Activated CD4-positive, CD25-positive, alpha-beta regulatory T cell treated with anti-CD3 and anti-CD28 coated beads, Interleukin-2, amount 50 U/mL, for 24 hours (primary cell): ENCODE measurements around the gene PHOSPHO2.

ENCODE experiments used
- ATAC-seq, 2 donors: fragments of 150-1000 bp; cut with Tn5 transposase; one replicate each; pipeline ENCODE4 v1.10.0; 2021; ENCODE audit warnings: mild to moderate bottlenecking in 1 of 2, moderate library complexity in 1 of 2

Gene PHOSPHO2

DNA sequence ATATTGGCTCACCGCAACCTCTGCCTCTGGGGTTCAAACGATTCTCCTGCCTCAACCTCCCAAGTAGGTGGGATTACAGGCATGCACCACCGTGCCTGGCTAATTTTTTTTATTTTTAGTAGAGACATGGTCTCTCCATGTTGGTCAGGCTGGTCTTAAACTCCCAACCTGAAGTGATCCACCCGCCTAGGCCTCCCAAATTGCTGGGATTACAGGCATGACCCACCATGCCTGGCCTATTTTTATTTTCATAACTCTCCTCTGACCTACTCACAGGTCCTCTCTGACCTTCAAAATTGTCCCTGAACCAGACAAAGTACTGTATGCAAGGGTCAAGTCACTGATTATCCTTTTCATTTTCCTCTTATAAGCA is 23.4 kb downstream of the PHOSPHO2 start:
- no peak for ATAC-seq

DNA sequence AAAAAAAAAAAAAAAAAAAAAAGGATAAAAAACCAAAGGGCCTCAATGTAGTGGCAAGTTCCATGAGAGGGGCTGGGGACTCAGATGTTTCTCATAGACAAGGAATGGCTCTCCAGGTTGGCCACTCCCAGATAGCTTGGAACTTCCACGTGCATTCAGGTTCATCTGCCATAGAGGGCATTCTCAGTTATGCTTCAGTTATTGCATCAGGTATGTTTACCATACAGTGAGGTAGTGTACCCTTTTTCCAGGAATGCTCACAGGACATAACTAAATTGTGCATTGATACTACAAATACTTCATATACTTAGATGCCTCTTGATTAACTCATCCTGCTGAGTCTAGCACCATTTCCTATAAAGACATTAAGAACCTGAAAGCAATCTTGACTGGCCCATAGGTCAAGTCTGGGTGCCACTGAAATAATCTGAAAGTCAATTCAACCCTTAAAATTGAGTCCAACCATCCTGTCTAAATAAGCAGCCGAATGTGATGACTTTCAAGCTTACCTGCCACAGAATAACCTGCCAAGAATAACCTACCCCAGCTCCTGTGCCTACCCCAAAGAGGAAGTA is 24.7 kb downstream of the PHOSPHO2 start:
- ATAC-seq: no peak

DNA sequence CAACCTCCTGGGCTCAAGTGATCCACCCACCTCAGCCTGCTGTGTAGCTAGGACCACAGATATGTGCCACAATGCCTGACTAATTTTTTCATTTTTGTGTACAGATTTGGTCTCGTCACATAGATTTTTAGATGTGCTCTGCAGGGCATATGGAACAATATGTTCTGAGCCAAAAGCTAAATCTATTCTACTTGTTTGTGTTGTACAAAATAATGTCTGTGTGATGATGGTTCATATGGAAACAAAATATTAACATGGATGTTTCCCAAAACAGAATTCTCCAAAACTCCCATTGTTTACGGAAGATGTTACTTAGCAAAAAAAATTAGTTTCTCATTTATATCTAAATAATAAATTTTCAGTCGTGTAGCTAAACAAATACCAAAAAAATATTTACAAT is 26.7 kb downstream of the PHOSPHO2 start:
- ATAC-seq: no peak

DNA sequence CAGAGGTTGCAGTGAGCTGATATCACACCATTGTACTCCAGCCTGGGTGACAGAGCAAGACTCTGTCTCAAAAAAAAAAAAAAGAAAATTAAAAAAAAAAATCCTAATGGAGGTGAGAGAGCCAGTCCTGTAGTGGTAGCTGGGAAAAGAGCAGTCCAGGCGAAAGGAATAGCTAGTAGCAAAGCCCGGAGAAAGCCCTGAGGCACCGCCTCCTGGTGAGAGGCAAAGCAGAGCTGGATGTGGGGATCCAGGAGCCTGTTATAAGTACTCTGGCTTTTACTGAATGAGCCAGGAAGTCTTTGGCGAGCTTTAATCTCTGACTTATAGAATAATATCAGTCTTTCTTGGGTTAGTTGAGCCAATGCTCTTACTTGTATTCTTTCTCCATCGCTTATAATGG is 32.8 kb downstream of the PHOSPHO2 start:
- ATAC-seq: no peak

DNA sequence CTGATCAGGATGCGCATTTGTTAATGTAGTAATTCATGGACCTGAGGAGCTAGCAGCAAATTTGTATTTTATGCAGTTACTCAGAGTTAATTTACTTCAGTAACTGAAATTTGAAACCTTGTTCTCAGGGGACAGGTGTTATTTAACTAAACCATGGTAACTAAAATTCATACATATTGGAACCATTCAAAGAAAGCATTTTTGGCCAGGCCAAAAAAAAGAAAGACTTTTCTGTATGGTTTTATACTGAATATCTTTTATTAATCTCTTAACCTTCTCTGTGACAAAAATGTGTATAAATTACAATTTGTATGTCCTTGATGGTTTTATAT is 35.0 kb downstream of the PHOSPHO2 start:
- ATAC-seq: no peak

DNA sequence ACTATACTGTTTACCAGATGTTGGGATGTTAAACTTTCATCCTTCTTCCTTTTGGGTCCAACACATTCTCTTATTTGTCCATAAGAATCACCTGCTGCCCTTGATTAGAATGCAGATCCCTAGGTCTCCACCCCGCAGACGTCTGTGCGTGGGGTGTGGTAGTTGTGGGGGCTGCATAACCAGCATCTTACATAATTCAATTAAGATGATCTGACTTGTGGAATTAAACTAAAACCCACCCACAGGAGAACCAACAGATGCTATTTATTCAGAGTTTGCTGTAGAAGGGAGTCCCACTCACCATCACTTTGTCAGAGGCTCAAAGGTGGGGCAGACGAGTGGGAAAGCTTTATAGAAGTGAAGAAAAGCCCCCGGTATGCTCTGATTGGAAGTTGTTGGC is 37.8 kb downstream of the PHOSPHO2 start:
- no peak for ATAC-seq

DNA sequence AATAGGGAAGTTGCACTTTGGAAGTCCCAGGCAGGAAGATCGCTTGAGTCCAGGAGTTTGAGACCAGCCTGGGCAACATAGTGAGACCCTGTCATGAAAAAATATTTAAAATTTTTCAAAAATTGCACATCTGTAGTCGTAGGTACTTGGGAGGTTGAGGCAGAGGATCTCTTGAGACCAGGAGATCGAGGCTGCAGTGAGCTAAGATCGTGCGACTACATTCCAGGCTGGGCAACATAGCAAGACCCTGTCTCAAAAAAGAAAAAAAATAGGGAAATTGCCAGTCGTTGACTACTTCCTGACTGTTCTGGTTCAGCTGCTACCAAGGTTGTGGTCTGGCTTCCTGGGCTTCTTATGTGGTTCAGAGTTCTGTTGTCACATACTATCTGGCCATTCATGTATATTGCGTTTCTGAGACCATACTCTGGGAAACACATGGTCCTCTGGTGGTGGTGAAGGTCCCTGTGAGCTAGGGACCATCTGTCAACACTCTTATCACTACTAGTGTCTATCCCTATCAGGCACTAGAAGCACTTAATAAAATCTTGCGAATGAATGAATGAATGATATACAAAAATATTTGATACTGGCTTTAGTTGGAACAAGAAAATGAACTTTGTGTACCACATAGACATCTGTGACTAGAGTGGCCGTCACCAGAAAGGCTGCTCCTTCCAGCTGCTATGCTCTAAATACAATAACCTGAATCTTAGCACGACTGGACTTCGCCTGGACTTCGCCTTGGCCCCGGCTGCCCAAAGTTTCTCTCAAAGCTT is 38.5 kb downstream of the PHOSPHO2 start:
- ATAC-seq: no peak

DNA sequence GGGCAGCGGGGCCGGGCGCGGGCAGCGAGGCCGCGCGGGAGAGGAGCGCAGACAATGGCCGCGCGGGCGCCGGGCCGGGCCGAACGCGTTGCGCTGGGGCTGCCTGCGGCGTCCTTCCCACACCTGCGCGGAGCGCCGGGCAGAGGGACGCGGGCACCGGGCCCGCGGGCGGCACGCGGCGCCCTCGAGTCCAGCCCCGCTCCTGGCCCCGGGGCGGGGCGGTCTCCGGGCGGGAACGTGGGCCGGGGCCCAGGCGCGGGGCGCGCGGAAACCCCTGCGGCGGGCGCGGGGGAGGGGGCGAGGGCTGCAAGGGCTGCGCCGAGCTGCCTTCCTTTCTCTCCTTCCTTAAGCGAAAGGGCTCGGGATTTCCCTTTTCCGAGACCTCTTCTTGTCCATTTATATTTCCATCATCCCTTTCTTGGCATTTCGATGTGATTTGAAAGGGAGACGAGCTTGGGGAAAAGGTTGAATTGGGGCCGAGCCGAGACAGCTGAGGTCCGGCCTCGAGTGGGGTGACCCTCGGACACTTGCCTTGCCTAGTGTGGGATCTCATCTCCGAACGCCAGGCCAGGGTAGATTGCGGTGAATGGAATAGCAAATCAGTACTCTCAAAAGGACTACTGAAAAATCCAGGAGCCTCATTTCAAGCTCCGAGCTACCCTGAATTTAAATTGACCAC is 40.0 kb downstream of the PHOSPHO2 start:
- ATAC-seq: peak; percentile 25 to 31

DNA sequence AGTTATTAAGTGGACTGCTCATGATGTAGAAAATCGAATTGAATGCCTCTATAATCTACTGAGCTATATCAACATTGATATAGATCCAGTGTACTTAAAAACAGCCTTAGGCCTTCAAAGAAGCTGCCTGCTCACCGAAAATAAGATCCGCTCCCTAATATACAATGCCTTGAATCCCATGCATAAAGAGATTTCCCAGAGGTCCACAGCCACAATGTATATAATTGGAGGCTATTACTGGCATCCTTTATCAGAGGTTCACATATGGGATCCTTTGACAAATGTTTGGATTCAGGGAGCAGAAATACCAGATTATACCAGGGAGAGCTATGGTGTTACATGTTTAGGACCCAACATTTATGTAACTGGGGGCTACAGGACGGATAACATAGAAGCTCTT is 41.4 kb downstream of the PHOSPHO2 start:
- no peak for ATAC-seq

DNA sequence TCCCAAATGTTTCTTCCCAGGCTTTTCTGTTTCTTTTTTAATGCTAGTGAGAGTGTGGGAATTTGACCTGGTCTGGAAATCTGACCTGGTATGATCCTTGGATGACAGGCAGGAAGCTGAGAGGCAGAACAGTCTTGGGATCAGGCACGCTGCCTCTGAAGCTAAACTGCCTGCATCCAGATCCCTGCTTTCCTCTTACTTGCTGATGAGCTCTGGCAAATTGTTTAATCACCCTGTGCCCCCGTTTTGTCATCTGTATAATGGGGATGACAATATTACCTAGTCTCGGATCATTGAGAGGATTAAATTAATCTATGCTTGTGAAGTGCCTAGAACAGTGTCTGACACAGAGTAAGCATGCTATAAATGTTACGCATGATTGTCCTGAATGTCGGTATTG is 42.6 kb downstream of the PHOSPHO2 start:
- no peak for ATAC-seq

DNA sequence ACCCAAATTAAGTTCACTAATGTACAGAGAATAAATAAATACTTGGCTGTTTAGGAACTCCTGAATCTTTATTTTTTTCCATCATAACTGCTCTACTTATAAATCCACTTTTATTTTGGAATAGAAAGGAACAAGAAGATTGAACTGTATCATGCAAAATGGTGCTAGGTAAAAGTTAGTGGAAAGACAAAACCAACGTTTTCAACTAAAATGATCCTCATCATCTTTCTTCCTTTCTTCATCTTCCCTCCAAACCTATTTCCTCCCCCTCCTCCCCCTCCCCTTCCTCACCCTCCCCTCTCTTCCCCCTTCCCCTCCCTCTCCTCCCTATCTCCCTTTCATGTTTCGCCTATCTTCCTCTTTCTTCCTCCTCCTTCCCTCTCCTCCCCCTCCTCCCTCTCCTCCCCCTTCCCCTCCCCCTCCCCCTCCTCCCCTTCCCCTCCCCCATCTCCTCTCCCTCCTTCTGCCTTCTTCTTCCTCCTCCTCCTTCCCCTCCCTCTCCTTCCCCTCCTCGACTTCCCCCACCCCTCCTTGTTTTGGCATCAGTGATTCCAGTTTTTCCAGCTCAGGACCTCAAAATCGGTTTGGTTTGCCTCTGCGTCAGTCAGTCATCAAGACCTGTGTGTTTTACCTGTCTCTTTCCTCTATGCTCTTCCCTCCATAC is 44.4 kb downstream of the PHOSPHO2 start:
- no peak for ATAC-seq

DNA sequence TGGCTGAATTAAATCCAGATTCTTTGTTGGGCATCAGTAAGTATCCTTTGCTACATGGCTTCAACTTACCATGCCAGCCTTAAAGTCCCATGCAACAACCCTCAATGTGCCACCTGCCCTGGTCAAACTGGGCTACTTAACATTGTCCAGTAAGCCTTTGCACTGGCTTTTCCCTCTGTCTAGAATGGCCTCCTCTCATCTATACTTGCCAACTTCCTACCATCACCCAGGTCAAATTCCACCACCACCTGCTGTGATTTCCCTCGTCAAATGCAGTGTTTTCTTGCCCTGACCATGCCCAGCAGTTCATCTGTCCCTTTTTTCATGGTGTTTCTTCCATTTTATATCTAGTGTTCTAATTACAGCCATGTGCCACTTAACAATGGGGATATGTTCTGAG is 45.1 kb downstream of the PHOSPHO2 start:
- no peak for ATAC-seq

DNA sequence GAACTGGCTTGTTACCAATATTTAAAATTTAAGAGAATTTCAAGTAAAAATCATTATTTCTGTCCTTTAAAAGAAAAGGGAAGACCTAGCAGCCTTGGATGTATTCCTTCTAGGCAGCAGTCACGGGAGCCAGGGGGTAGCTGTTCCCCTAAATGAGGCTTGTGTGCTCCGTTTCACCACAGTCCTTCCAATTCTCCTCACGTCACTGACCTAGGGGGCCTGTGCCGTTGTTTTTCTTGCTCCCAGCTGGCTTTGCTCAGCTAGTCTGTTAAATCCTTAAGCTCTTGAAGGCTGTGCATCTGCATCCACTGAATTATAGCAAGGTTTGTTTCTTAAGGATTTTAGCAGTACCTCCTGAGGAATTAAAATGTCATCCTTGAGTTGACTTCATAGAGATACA is 49.3 kb downstream of the PHOSPHO2 start:
- no peak for ATAC-seq

DNA sequence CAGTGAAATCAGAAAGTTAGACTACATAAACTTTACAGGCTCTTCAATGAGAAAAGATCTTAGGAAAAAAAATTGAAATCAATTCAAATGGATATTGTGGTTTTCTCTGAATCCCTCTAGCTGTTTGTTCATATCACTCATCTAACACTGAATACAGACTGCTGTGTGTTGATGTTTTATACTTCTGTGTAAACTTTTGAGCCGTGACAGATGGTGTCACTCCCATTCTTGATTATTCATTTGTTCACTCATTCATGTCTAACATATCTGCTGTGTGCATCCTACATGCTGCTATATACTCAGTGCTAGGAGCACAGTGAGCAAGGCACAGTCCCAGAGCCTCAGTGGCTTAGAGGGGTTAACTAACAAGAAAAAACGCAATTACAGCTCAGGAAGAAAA is 52.0 kb downstream of the PHOSPHO2 start:
- ATAC-seq: no peak

DNA sequence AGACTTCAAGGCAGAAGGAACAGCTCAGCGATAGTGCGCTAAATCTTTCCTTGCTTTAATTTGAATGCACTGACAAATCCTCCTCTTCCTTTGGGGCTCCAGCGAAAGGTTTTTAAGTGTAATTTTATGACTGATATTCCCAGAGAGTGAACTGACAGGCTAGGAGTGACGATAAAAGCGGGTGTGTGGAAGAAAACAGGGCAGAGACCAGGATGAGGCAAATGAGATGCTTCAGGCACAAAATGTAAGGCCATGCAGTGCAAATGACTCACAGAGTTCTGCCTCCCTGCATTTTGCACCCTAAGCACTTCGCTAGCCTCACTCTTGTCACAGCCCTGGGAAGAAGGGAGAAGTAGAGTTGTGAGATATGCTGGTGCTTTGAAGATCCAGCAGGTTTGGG is 54.0 kb downstream of the PHOSPHO2 start:
- ATAC-seq: no peak
